HCEC 1CT (cell line): ENCODE data around the gene DNAJA4.
"Not testable (repeated sequence)": the region's sequence is repeated elsewhere in the genome, so short reads cannot be mapped to it uniquely, and the experiment has no call there.

Experiments used
- DNase-seq: peaks from one replicate; pipeline ENCODE4 v3.0.0-alpha.2; 2017

Gene DNAJA4

DNA sequence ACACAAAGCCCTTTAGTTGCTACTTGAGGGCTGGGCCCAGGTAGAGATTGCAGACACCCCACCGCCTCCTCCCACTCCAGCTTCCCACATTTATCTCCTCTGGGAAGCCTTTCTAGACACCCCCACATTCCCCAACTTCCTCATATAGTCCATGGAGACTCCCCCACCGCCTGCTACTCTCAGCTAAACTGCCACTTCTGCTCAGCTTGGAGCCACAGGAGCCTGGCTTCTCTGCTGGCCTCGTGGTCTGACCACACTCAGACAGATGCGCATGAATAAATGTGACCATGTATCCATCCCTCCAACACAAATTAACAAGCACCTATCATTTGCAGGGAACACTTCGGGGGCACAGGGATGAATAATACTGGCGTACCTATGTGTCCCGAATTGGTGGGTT, 19.5 kb upstream of the DNAJA4 start:
- DNase-seq: no peak

DNA sequence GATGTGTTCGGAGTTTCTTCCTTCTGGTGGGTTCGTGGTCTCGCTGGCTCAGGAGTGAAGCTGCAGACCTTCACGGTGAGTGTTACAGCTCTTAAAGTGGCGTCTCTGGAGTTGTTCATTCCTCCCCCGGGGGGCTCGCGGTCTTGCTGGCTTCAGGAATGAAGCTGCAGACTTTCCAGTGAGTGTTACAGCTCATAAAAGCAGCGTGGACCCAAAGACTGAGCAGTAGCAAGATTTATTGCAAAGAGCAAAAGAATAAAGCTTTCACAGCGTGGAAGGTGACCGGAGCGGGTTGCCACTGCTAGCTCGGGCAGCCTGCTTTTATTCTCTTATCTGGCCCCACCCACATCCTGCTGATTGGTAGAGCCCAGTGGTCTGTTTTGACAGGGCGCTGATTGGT, 19.0 kb upstream of the DNAJA4 start:
- not testable (repeated sequence) for DNase-seq

DNA sequence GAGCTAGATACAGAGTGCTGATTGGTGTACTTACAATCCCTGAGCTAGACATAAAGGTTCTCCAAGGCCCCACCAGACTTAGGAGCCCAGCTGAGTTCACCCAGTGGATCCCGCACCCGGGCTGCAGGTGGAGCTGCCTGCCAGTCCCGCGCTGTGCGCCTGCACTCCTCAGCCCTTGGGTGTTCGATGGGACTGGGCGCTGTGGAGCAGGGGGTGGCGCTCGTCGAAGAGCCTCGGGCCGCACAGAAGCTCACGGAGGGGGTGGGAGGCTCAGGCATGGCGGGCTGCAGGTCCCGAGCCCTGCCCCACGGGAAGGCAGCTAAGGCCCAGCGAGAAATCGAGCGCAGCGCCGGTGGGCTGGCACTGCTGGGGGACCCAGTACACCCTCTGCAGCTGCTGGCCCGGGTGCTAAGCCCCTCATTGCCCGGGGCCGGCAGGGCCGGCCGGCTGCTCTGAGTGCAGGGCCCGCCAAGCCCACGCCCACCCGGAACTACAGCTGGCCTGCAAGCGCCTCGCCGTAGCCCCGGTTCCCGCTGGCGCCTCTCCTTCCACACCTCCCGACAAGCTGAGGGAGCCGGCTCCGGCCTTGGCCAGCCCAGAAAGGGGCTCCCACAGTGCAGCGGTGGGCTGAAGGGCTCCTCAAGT, 18.3 kb upstream of the DNAJA4 start:
- DNase-seq: not testable (repeated sequence)

DNA sequence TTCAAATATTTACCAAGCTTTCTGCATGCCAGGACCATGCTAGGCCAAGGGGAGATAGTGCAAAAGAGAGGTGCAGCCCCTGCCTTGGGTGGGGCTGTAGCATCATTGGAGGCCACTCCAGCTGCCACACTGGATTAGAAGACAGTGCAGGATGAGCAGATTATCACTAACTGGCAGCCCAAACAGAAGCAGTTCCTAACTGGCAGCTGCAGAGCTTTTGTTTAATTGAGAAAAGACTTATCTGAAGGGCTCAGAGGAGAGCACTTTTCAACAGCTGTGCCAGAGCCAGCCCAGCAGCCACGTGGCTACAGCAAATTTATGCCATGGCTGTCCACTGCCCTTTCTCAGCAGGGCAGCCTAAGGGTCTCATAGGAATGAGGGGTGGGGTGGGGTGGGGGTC, 16.5 kb upstream of the DNAJA4 start:
- no peak for DNase-seq

DNA sequence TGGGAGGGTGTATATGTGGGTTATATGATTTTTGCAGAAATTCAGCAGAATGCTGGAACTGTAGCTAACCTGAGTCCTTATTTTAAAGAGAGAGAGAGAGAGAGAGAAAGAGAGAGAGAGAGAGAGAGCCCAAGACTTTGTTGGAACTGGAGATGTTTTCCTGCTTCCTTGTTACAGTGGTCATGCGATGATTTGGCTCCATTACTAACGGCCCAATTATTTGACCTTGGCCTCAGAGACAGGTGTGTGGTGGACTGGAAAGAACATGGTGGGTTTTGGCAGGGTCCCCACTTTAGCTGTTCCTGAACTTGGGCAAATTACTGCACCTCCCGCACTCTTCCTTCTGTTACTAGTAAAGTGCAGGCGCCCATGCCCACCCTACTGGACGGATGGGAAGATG, 15.2 kb upstream of the DNAJA4 start:
- no peak for DNase-seq

DNA sequence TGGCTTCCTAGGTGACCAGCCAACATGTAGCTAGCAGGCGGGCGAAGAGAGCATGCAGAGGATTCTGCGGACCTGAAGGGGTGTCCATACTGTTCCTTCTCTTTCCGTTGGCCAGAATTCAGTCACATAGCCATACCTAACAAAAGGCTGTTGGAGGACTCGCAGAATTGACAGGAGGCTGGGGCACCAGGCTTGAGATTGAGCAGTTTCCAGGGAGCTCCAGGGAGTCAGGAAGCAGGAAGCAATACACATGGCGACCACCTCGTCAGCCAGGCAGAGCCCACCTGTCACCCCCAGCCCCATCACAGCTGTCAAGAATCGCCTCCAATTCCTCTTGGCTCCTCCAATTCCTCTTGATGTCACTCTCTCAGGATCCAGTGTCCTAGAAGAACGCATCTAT, 13.2 kb upstream of the DNAJA4 start:
- no peak for DNase-seq

DNA sequence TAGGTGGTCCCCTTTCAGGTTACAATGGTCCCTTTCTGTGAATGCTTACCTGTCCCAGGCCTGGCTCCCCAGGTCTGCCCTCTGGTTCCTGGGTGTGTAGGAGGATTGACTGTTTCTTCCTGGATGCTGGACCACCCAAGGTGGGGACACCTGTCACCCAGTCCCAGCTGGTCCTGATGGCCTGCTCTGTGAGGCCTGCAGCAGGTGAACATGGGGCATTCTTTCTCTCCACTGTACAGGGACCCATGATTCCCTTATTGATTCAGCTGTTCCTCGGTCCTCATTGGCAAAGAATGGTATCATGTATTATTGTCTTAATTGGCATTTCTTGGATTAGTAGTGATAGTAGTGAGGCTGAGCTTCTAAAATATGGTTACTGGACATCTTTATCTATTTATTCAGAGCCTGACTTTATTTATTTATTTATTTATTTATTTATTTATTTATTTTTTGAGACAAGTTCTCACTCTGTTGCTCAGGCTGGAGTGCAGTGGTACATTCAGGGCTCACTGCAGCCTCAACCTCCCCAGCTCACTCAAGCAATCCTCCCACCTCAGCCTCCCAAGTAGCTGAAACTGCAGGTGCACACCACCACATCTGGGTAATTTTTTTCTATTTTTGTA, 8.8 kb upstream of the DNAJA4 start:
- no peak for DNase-seq

DNA sequence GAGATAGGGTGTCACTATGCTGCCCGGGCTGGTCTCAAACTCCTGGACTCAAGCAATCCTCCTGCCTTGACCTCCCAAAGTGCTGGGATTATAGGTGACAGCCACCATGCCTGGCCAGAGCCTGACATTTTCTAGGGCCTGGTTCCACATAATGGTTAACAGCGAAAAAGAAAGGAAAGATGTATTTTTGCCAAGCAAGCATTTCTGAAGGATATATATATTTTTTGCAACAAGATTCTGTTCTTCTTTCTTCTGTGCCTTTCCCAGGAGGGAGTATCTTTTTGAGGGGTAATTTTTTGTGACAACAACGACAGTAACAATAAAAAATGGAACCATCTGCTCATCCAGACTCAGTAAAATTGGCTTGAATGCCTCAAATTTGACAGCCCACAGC, 8.3 kb upstream of the DNAJA4 start:
- no peak for DNase-seq

DNA sequence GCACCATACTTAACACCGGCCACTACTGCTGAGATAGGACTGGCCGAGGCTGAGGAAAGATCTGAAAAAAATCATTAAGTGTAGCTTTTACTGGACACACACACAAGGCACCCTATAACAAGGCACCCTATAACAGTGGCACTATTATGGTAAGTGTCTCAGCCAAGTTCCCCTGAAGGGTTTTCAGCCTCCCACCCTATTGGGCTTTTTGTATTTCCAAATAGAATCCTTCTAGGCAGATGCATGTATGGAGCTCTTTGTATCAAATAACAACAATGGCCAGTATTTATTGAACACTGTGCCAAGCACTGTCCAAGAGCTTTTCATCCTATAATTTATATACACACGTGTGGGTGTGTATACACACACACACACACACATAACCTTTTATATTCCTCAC, 6.7 kb upstream of the DNAJA4 start:
- no peak for DNase-seq

DNA sequence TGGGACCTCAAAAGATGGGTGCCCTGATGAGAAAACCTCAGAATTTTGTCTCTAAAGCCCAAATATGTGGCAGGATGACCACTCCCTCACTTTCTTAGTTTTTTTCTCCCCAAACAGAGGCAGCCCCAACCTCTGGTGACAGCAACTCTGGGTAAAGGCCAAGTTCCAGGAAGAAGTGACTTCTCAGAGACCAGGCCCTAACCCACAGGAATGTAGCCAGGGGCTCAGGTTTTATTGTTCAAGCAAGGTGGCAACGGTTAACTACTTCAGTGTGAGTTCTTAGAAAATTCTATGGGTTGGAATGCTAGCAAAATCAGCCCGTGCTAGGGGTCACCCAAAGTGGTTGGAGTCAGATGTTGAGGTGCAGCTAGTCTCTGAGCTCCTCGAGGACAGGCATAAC, 5.1 kb upstream of the DNAJA4 start:
- DNase-seq: no peak

DNA sequence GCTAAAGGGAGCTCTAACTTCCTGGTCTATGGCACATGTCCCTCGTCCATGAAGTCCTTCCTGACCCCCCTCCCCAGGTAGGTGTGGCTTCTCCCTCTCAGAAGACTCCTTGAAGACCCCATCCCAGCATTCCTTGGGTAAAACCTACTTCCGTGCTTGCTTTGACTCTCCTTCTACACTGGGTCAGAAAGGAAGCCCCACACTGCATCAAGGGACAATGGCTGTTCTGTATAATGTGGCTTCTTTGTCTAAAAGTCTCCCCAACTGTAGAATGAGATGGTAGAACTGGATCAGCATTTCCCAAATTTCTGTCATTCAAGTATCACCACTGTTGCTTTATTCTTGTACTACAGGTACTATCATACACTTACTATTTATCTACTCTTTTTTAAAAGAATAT, 3.9 kb upstream of the DNAJA4 start:
- no peak for DNase-seq

DNA sequence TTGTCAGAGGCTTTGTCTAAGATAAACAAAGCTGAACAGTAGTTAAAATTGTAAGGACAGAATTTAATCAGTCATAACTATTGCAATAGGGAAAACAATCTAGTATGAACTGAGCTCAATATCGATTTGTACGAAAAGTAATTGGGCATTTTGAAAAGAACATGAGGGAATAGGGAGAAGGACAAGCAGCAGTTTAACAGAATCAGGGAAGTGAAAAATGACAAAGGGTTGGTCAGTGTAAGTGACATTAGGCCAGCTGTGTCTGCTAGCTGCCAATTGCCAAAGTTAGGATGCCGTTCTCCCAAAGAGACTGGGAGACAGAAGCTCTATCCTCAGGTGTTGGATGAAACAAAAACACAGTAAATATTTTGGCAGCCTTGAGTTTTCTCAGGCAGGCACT, 3.3 kb upstream of the DNAJA4 start:
- DNase-seq: no peak

DNA sequence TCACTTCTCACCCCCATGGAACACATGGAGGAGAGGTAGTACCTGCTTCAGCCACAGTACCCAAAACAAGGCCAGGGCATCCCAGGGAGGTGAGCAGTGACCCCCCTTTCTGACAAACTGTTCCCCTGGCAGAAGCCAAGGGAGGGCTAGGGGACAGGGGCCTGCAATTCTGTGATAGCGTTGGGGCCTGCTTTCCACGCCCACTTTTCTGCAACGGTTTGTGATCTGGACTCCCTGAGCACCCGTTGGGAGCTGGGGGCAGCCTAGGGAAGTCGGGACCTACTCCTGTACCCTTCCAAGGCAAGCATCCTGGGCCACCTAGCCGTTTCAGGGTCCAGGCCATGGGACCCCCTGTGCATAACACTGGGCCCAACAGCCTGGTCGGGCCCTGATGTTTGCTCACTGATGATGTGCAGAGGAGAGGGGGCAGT, 996 bp upstream of the DNAJA4 start:
- DNase-seq: no peak

DNA sequence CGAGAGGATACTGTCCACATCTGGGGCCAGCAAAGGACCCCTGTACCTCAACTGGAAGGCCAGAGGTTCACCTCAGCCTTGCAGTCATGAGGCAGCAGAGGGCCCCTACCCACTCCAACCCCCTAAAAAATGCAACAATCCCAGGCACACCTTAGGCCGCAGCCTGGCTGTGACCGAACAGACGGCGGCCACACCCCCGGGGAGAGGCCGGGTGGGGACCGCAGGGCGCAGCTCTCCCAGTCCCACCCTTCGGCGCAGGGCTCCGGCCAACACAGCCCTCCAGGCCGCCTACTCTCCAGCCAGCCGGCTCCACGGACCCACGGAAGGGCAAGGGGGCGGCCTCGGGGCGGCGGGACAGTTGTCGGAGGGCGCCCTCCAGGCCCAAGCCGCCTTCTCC, 457 bp upstream of the DNAJA4 start:
- DNase-seq: no peak

DNA sequence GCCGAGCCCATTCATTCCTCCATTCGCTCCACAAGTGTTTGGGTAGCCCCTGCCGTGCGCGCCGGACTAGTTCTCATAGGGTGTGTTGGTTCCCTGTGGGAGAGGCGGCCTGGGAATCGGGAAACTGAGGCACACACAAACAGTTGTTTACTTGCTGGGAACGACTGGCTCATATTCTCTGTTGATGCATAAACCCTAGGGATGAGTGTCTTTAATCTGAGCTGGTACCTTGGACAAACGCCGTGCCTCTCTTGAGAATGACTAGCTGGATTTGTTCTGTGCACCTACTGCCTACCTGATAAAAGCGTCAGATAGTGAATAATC, 737 bp downstream of the DNAJA4 start:
- DNase-seq: no peak

DNA sequence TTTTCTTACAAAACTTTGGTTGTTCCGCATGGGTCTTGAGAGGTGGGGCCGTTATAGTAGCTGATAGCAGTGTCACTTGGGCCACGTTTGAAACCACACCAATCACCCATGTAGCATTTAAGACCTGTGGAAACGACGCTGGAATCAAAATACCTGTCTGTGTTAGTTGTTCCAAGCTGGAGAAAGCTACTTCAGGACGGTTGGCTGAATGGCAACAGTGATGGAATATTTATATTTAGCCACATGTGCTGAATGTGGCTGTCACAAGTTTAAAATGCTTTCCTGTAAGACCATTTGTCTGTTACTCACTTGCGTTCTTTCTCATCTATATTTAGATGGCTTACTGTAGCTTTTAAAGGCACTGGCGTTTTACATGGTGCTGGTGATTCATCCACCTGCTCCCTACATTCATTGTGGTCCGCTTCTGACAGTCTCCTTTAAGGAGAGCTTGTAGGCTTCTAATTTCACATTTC, 1.4 kb downstream of the DNAJA4 start:
- DNase-seq: no peak

DNA sequence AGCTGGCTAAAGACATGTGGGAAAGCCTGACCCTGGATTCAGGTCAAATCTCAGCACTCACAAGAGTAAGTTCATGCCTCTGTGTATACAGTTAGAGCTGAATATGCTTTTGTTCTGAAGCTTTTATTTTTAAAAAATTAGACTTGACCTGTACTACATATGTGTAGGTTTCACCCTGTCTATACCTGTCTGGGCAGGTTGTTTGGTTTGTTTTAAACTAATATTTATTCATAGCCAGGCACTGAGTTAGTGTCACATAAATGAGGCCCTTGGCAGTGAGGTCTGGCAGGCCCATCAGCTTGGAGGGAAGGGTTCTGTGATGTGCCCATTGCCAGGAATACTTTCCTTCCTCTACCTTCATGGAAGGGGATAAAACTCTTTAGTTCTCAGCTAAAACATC, 1.9 kb downstream of the DNAJA4 start:
- no peak for DNase-seq

DNA sequence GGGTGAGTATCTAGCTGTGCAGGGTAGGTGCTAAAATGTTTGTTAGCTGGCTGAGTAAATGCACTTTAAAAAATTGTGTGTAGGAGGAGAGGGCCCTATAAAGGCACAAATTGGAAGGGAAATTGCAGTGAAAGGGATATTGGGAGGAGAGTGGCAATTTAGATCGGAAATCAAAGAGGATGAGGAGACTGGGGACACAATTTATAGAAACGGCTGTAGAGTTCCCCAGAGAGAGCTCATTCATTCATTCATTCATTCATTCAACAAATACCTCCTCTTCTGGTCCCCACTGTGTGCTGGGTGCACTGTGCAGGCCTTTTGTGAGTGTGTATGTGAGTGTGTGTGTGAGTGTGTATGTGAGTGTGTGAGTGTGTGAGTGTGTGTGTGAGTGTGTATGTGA, 2.4 kb downstream of the DNAJA4 start:
- DNase-seq: no peak

DNA sequence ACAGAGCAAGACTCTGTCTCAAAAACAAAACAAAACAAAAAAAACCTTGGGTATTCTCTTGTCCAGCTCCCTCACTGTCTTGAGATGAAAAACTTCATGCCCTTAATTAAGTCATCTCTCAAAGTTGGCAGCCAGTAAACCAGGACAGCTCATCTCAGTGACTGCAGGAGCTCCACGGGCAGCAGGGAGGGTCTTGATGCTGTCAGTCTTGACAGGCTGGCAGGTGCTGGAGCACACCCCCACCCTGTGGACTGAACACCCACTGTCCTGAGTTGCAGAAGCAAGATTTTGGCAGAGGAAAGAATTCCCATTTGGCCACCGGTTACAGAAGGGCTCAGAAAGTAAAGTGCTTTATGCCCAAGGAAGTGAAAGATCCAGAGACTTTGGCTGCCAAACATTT, 8.0 kb downstream of the DNAJA4 start:
- DNase-seq: no peak

DNA sequence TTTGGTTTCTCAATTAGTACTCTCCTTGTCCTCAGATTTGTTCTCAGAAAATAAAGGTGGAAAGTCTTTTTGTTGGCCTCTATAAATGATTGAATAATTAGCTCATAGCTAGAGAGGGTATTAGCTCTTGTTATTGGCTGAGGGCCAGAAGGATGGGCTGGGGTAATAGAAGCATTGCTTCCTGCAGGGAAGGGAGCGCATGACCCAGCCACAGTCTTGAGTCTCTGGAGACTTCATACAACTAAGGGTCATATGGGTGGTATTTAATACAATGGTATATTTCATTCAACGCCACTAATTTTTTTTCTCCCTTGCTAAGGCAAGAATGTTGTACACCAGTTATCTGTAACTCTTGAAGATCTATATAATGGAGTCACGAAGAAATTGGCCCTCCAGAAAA, 8.4 kb downstream of the DNAJA4 start:
- no peak for DNase-seq

DNA sequence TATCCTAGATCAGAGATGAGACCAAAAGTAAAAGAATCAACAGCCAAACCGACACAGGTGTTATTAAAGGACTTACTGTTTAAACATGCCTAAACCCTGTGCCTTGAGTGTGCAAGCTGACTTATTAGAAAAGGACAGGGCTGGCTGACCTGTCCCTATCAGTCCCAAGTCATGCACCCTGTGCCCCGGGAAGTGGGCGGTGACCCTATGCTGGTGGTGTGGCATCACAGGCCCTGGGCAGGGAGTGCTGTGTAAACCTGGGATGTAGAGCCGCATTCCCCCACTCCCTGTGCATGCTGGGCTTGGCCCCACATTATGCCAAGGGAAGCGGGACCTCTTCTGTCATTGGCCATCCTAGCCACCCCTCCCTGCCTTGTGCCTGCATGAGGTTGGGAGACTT, 10.6 kb downstream of the DNAJA4 start:
- DNase-seq: no peak

DNA sequence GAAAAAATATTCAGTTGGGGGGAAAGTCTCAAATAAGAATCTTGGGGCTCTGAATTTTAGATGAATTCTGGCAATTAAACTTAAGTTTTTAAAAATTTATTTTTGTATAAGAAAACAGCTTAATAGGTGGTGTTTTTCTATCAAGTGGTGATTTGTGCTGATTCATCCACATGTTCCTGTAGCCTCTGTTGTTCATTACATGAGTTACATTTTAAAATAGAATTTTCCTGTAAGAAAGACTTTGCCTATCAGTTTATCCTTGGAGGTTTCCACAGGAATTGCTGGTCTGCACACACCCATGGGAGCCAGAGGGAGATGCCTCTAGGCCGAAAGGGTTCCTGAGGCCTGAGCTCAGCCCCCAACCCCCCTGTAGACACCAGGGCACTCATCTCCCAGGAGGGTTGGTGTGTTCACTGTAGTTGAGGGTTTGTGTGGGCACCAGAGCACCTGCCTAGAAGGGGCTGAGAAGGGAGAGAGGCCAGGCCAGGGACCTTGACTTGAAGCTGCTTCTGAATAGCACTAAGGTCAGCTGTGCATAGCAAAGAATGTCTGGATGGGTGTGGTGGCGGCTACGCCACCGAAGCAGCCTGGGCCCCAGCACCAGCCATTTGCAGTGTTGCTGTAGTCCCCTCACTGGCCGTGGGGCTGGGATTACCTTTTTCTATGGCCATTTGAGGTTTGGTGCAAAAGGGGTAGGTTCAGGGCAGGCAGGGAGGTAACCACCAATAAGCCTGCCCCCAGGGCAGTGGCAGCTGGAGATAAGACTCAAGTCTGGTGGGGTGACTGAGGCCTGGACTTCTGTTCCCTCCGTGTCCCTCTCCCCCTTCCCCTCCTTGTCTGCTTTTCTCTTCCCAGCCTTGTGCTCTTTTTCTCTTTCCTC, 11.9 kb downstream of the DNAJA4 start:
- DNase-seq: no peak

DNA sequence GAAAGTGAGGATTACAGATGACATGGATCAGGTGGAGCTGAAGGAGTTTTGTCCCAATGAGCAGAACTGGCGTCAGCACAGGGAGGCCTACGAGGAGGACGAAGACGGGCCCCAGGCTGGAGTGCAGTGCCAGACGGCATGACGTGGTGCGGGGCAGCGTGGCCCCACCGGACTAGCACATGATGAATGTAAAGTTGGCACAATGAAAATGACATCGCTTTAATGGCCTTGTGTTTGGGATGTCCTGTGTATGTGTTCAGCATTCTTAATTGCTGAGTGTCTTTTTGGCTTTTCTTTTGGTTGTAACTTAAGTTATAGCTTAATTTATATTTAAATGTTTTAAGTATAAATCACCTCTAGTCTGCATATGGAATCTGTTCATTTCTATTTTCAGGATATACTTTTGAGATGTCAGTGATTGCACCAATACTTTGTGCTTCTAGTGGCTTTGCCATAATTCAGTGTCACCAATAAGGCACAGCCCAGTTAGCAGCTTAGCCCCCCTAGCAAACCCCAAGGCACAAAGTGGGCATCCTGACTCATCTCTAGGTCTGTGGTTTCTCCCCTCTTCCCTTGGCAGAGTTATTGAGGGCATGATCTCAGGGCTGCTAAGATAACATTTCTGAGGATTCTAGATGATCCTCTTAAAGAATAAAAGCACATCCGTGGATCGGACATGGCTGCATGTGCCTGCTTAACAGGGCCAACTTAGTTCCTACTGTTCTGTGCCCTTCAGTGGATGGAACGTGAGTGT, 16.1 kb downstream of the DNAJA4 start:
- DNase-seq: no peak

DNA sequence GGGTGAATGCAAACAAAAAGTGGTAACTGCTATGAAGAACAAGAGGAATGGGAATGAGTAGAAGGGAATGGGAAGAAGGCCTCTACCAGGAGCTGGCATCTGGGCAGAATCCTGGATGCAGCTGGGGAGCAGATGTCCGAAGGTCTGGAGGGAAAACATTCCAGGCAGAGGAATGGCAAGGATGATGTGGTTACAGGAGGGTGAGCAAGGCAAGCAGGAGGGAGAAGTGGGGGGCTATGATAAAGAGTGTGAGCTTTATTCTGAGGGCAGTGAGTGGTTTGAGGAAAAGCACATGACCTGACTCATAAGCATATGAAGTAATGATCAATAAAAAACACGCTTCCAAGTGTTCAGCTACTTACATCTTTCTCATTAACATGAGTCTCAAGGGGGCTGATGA, 18.0 kb downstream of the DNAJA4 start:
- DNase-seq: peak; percentile 80
